HUES48 (cell line): ENCODE results near the gene SPATA46.

Experiments used
- H3K27ac ChIP-seq: one replicate; pipeline ENCODE4 v1.7.0; 2013; ENCODE audit warnings: low read depth, low read length, inconsistent platforms
- H3K27me3 ChIP-seq: 2 replicates; pipeline ENCODE4 v1.6.1; 2013; ENCODE audit warnings: mild to moderate bottlenecking, low read length; ENCODE audit not compliant: control insufficient read depth, insufficient read depth
- H3K36me3 ChIP-seq: 2 replicates; pipeline ENCODE4 v1.6.1; 2013; ENCODE audit warnings: low read length; ENCODE audit not compliant: control insufficient read depth, insufficient read depth
- H3K4me1 ChIP-seq: 2 replicates; pipeline ENCODE4 v1.6.1; 2013; ENCODE audit warnings: mild to moderate bottlenecking, low read length; ENCODE audit not compliant: control insufficient read depth, insufficient read depth
- H3K4me3 ChIP-seq: 2 replicates; pipeline ENCODE4 v1.5.1; 2013; ENCODE audit warnings: mild to moderate bottlenecking, low read depth, low read length
- H3K9ac ChIP-seq: 2 replicates; pipeline ENCODE4 v1.6.1; 2013; ENCODE audit warnings: mild to moderate bottlenecking, low read depth, low read length, moderate library complexity
- H3K9me3 ChIP-seq: 2 replicates; pipeline ENCODE4 v1.6.1; 2013; ENCODE audit warnings: low read length; ENCODE audit not compliant: control insufficient read depth, insufficient read depth

Gene SPATA46

GRCh38 chr1:162389971-162390370 lies 13.3 kb upstream of the SPATA46 start:
- H3K36me3 ChIP-seq: no peaks in the 10 kb centered on the region
- no peak overlapping the region for H3K4me3 ChIP-seq
- H3K9me3 ChIP-seq: no peaks in the 10 kb centered on the region
- H3K9ac ChIP-seq: no peak overlapping the region
- H3K27ac ChIP-seq: no peak overlapping the region
- no peaks in the 10 kb centered on the region for H3K27me3 ChIP-seq
- peaks cover 10% of the 10 kb centered on the region for H3K4me1 ChIP-seq

GRCh38 chr1:162389021-162389818 lies 12.6 kb upstream of the SPATA46 start:
- no peaks in the 10 kb centered on the region for H3K27me3 ChIP-seq
- H3K4me3 ChIP-seq: no peak overlapping the region
- no peaks in the 10 kb centered on the region for H3K36me3 ChIP-seq
- H3K9ac ChIP-seq: no peak overlapping the region
- H3K4me1 ChIP-seq: peaks cover 10% of the 10 kb centered on the region
- no peak overlapping the region for H3K27ac ChIP-seq
- H3K9me3 ChIP-seq: no peaks in the 10 kb centered on the region

- no peak overlapping the region for H3K9ac ChIP-seq
- no peaks in the 10 kb centered on the region for H3K9me3 ChIP-seq
- no peak overlapping the region for H3K27ac ChIP-seq
- no peaks in the 10 kb centered on the region for H3K36me3 ChIP-seq
- H3K4me3 ChIP-seq: no peak overlapping the region
- no peaks in the 10 kb centered on the region for H3K27me3 ChIP-seq
- H3K4me1 ChIP-seq: peaks cover 10% of the 10 kb centered on the region
Measured at GRCh38 chr1:162388615-162389014, 12.0 kb upstream of the SPATA46 start.

GRCh38 chr1:162388083-162388594 lies 11.5 kb upstream of the SPATA46 start:
- H3K27ac ChIP-seq: no peak overlapping the region
- H3K4me1 ChIP-seq: peaks cover 10% of the 10 kb centered on the region
- no peak overlapping the region for H3K9ac ChIP-seq
- peaks cover 3% of the 10 kb centered on the region; the same call in 1 of the 2 replicates for H3K36me3 ChIP-seq
- H3K9me3 ChIP-seq: no peaks in the 10 kb centered on the region
- no peaks in the 10 kb centered on the region for H3K27me3 ChIP-seq
- no peak overlapping the region for H3K4me3 ChIP-seq

- Histone ChIP-seq H3K9ac (no peak overlapping the region), H3K4me1 (peaks cover 10% of the 10 kb centered on the region), H3K9me3 (no peaks in the 10 kb centered on the region), H3K36me3 (peaks cover 7% of the 10 kb centered on the region; the same call in 1 of the 2 replicates), H3K4me3 (no peak overlapping the region), H3K27ac (no peak overlapping the region), H3K27me3 (no peaks in the 10 kb centered on the region)
Measured at GRCh38 chr1:162387226-162388082, 10.8 kb upstream of the SPATA46 start.

GRCh38 chr1:162386292-162387225 lies 9.9 kb upstream of the SPATA46 start:
- no peaks in the 10 kb centered on the region for H3K9me3 ChIP-seq
- no peaks in the 10 kb centered on the region for H3K27me3 ChIP-seq
- no peak overlapping the region for H3K27ac ChIP-seq
- H3K4me1 ChIP-seq: peaks cover 7% of the 10 kb centered on the region
- no peak overlapping the region for H3K9ac ChIP-seq
- no peak overlapping the region for H3K4me3 ChIP-seq
- peaks cover 7% of the 10 kb centered on the region; the same call in 1 of the 2 replicates for H3K36me3 ChIP-seq

GRCh38 chr1:162385702-162386101 lies 9.0 kb upstream of the SPATA46 start:
- H3K27me3 ChIP-seq: no peaks in the 10 kb centered on the region
- peaks cover 7% of the 10 kb centered on the region; the same call in 1 of the 2 replicates for H3K36me3 ChIP-seq
- H3K4me3 ChIP-seq: no peak overlapping the region
- H3K27ac ChIP-seq: no peak overlapping the region
- peaks cover 3% of the 10 kb centered on the region; the same call in 1 of the 2 replicates for H3K4me1 ChIP-seq
- H3K9ac ChIP-seq: no peak overlapping the region
- H3K9me3 ChIP-seq: no peaks in the 10 kb centered on the region

GRCh38 chr1:162385280-162385623 lies 8.6 kb upstream of the SPATA46 start:
- Histone ChIP-seq H3K4me1 (peaks cover 3% of the 10 kb centered on the region; the same call in 1 of the 2 replicates), H3K9me3 (no peaks in the 10 kb centered on the region), H3K9ac (no peak overlapping the region), H3K27me3 (no peaks in the 10 kb centered on the region), H3K4me3 (no peak overlapping the region), H3K27ac (no peak overlapping the region), H3K36me3 (peaks cover 7% of the 10 kb centered on the region; the same call in 1 of the 2 replicates)

GRCh38 chr1:162384601-162385279 lies 8.1 kb upstream of the SPATA46 start:
- Histone ChIP-seq H3K27me3 (no peaks in the 10 kb centered on the region), H3K36me3 (peaks cover 7% of the 10 kb centered on the region; the same call in 1 of the 2 replicates), H3K4me3 (no peak overlapping the region), H3K4me1 (peaks cover 3% of the 10 kb centered on the region; the same call in 1 of the 2 replicates), H3K9ac (no peak overlapping the region), H3K9me3 (no peaks in the 10 kb centered on the region), H3K27ac (no peak overlapping the region)

- Histone ChIP-seq H3K4me1 (peaks cover 3% of the 10 kb centered on the region; the same call in 1 of the 2 replicates), H3K9ac (no peak overlapping the region), H3K27me3 (no peaks in the 10 kb centered on the region), H3K36me3 (peaks cover 7% of the 10 kb centered on the region; the same call in 1 of the 2 replicates), H3K9me3 (no peaks in the 10 kb centered on the region), H3K4me3 (no peak overlapping the region), H3K27ac (no peak overlapping the region)
Measured at GRCh38 chr1:162384116-162384515, 7.5 kb upstream of the SPATA46 start.
